Inflammatory macrophage (primary cell): ENCODE data around the gene NBEAL2.

ENCODE experiments used
- DNase-seq, 2 donors: peaks; one replicate each; pipeline ENCODE4 v3.0.0-alpha.2; 2020 to 2022

Gene NBEAL2

GRCh38 chr3:46986782-46987310 lies 7.4 kb downstream of the NBEAL2 start:
- no peak for DNase-seq

- DNase-seq: no peak
Observed at GRCh38 chr3:46987319-46987742, 7.9 kb downstream of the NBEAL2 start.

- peak; percentile 73 to 74 for DNase-seq
Observed at GRCh38 chr3:46987743-46988401, 8.4 kb downstream of the NBEAL2 start.

- no peak for DNase-seq
Observed at GRCh38 chr3:46988616-46989015, 9.2 kb downstream of the NBEAL2 start.

- DNase-seq: peak; percentile 19 to 26
Observed at GRCh38 chr3:46989146-46989810, 9.8 kb downstream of the NBEAL2 start.

GRCh38 chr3:46990573-46991374 lies 11.3 kb downstream of the NBEAL2 start:
- DNase-seq: peak; percentile 95 to 96

- DNase-seq: no peak
Observed at GRCh38 chr3:46991406-46992165, 12.1 kb downstream of the NBEAL2 start.

- no peak for DNase-seq
Observed at GRCh38 chr3:46992231-46992630, 12.8 kb downstream of the NBEAL2 start.

- no peak for DNase-seq
Observed at GRCh38 chr3:46993292-46993691, 13.8 kb downstream of the NBEAL2 start.

- DNase-seq: no peak
Observed at GRCh38 chr3:46993986-46994385, 14.5 kb downstream of the NBEAL2 start.

GRCh38 chr3:46994801-46995731 lies 15.6 kb downstream of the NBEAL2 start:
- DNase-seq: no peak

- DNase-seq: no peak
Observed at GRCh38 chr3:46995901-46996562, 16.6 kb downstream of the NBEAL2 start.

GRCh38 chr3:46996689-46997452 lies 17.4 kb downstream of the NBEAL2 start:
- DNase-seq: no peak

GRCh38 chr3:46997453-46998091 lies 18.1 kb downstream of the NBEAL2 start:
- DNase-seq: no peak

- peak; percentile 44 to 57 for DNase-seq
Observed at GRCh38 chr3:46998121-46998851, 18.8 kb downstream of the NBEAL2 start.

GRCh38 chr3:46998852-46999515 lies 19.5 kb downstream of the NBEAL2 start:
- no peak for DNase-seq

- DNase-seq: no peak
Observed at GRCh38 chr3:46999516-47000197, 20.2 kb downstream of the NBEAL2 start.
